Colonic mucosa (tissue), 4 donors: ENCODE data around the gene FKBP7. TPM values are rescaled to one million over a fixed set of nuclear protein-coding genes. Genes with fewer than 3 reads are reported as not detected.

ENCODE experiments used
- DNase-seq: peaks from one replicate; pipeline ENCODE4 v3.0.0-alpha.2; 2020
- H3K27ac ChIP-seq: fragments of 200-600 bp; one replicate; pipeline ENCODE4 v1.8.0; 2021
- H3K27me3 ChIP-seq: fragments of 200-600 bp; one replicate; pipeline ENCODE4 v1.8.0; 2021
- H3K36me3 ChIP-seq: fragments of 200-600 bp; one replicate; pipeline ENCODE4 v1.8.0; 2021
- H3K4me1 ChIP-seq: fragments of 200-600 bp; one replicate; pipeline ENCODE4 v1.8.0; 2021; ENCODE audit warnings: mild to moderate bottlenecking
- H3K4me3 ChIP-seq: fragments of 200-600 bp; one replicate; pipeline ENCODE4 v1.8.0; 2021
- H3K9ac ChIP-seq, 2 donors: one replicate each; pipeline ENCODE4 v1.7.0; 2013; ENCODE audit warnings: control low read depth in 2 of 2, low read depth in 2 of 2, low read length in 2 of 2
- H3K9me3 ChIP-seq: fragments of 200-600 bp; one replicate; pipeline ENCODE4 v1.8.0; 2021
- CTCF ChIP-seq: fragments of 200-600 bp; IDR thresholded peaks from one replicate; pipeline ENCODE4 v1.8.0; 2022; ENCODE audit warnings: antibody characterized with exemption, mild to moderate bottlenecking
- intact Hi-C: fragments of 100-400 bp; cut with DNase I; formaldehyde crosslinking; loops from one replicate; pipeline ENCODE4 v1.14.1; 2022
- total RNA-seq, 2 donors: library from RNA; stranded (reverse); fragmentation: NEBNext Ultra II Directional in 1 of 2; extraction: Animal tissue kit (Norgen Biotek cat#: 25700) in 1 of 2; gene quantifications; one replicate each; pipeline ENCODE4 v1.2.1, GENCODE V29; 2021
- donor health status: healthy.
- donor health status: DM: no; HTN: no; CAD: no.
- donor health status: DM: no; HTN: no; CAD: no.

The FKBP7 gene
- total RNA-seq, 2 donors from 2014 or later: 2.6 to 3.9 TPM

GRCh38 chr2:178448968-178449661, 29.3 kb downstream of the FKBP7 start:
- Histone ChIP-seq H3K27me3 (no peaks in the 10 kb centered on the region), H3K9ac (no peak overlapping the region), H3K4me1 (peaks cover 5% of the 10 kb centered on the region), H3K36me3 (peaks cover 8% of the 10 kb centered on the region), H3K9me3 (no peaks in the 10 kb centered on the region), H3K27ac (no peak overlapping the region), H3K4me3 (no peak overlapping the region)
- no peak for DNase-seq
- TF ChIP-seq CTCF: no peak
- intact Hi-C loops: no loop called here

GRCh38 chr2:178441426-178441825, 37.0 kb downstream of the FKBP7 start:
- Histone ChIP-seq H3K9me3 (no peaks in the 10 kb centered on the region), H3K36me3 (peaks cover 8% of the 10 kb centered on the region), H3K4me3 (no peak overlapping the region), H3K4me1 (no peaks in the 10 kb centered on the region), H3K9ac (no peak overlapping the region), H3K27ac (no peak overlapping the region), H3K27me3 (no peaks in the 10 kb centered on the region)
- TF ChIP-seq CTCF: no peak
- intact Hi-C loops: no loop called here
- DNase-seq: no peak

GRCh38 chr2:178436662-178437061, 41.7 kb downstream of the FKBP7 start:
- intact Hi-C loops: no loop called here
- no peak overlapping the region for H3K27ac ChIP-seq
- no peaks in the 10 kb centered on the region for H3K36me3 ChIP-seq
- H3K9ac ChIP-seq: no peak overlapping the region
- no peak overlapping the region for H3K4me3 ChIP-seq
- no peak for TF ChIP-seq CTCF
- DNase-seq: no peak
- no peaks in the 10 kb centered on the region for H3K27me3 ChIP-seq
- H3K4me1 ChIP-seq: no peaks in the 10 kb centered on the region
- H3K9me3 ChIP-seq: no peaks in the 10 kb centered on the region

- no peak overlapping the region for H3K9ac ChIP-seq
- H3K36me3 ChIP-seq: no peaks in the 10 kb centered on the region
- H3K27ac ChIP-seq: no peak overlapping the region
- intact Hi-C loops: no loop called here
- H3K9me3 ChIP-seq: no peaks in the 10 kb centered on the region
- H3K4me3 ChIP-seq: no peak overlapping the region
- H3K27me3 ChIP-seq: no peaks in the 10 kb centered on the region
- no peaks in the 10 kb centered on the region for H3K4me1 ChIP-seq
- no peak for TF ChIP-seq CTCF
- DNase-seq: no peak
Measured at GRCh38 chr2:178429336-178429735, 49.1 kb downstream of the FKBP7 start.

GRCh38 chr2:178428396-178428806, 50.0 kb downstream of the FKBP7 start:
- Histone ChIP-seq H3K36me3 (no peaks in the 10 kb centered on the region), H3K9me3 (no peaks in the 10 kb centered on the region), H3K9ac (no peak overlapping the region), H3K4me1 (no peaks in the 10 kb centered on the region), H3K27ac (no peak overlapping the region), H3K4me3 (no peak overlapping the region), H3K27me3 (no peaks in the 10 kb centered on the region)
- DNase-seq: no peak
- intact Hi-C loops: no loop called here
- no peak for TF ChIP-seq CTCF
